Astrocyte of the cerebellum (primary cell): Measurements from ENCODE around the gene FOXN1.

ENCODE experiments used
- DNase-seq: peaks from one replicate; pipeline ENCODE4 v3.0.0-alpha.2; 2011; ENCODE audit warnings: low read depth
- H3K4me3 ChIP-seq: 2 replicates; pipeline ENCODE4 v1.5.1; 2011; ENCODE audit warnings: mild to moderate bottlenecking, low read depth, low read length, moderate library complexity
- in situ Hi-C: cut with HindIII; loops from 2 replicates; pipeline ENCODE4 v1.10.0; 2017; ENCODE audit warnings: low sequenced_read_pairs
- TF ChIP-seq, protein P1 (sequence below): IDR thresholded peaks from 2 replicates; pipeline ENCODE4 v1.5.1; 2012; ENCODE audit warnings: low read length, low read depth, moderate library complexity, mild to moderate bottlenecking; ENCODE audit errors: missing control alignments

The FOXN1 gene

GRCh38 chr17:28468781-28469180 is 37.4 kb upstream of the FOXN1 start:
- DNase-seq = no peak
- TF ChIP-seq, protein P1, sequence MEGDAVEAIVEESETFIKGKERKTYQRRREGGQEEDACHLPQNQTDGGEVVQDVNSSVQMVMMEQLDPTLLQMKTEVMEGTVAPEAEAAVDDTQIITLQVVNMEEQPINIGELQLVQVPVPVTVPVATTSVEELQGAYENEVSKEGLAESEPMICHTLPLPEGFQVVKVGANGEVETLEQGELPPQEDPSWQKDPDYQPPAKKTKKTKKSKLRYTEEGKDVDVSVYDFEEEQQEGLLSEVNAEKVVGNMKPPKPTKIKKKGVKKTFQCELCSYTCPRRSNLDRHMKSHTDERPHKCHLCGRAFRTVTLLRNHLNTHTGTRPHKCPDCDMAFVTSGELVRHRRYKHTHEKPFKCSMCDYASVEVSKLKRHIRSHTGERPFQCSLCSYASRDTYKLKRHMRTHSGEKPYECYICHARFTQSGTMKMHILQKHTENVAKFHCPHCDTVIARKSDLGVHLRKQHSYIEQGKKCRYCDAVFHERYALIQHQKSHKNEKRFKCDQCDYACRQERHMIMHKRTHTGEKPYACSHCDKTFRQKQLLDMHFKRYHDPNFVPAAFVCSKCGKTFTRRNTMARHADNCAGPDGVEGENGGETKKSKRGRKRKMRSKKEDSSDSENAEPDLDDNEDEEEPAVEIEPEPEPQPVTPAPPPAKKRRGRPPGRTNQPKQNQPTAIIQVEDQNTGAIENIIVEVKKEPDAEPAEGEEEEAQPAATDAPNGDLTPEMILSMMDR = no peak
- in situ Hi-C loops = no loop called here
- H3K4me3 ChIP-seq = no peak overlapping the region

DNA sequence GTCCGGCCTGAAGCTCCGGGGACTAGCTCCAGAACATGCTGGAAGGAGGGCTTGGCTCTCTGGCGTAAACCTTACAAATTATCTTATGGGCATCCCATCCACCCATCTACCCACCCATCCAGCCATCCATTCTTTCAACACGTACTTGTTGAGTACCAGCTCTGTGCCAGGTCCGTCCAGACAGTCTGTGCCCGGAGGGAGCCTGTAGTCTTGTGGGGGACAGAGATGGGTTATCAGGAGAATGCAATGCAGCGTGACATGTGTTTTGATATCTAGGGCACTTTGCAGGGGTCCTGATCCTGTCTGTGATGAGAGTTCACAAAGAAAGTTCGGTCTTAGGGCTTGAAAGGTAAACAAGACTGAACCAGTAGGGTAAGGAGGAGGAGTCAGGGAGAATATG is 36.8 kb upstream of the FOXN1 start:
- in situ Hi-C loops = no loop called here
- H3K4me3 ChIP-seq = no peak overlapping the region
- no peak for DNase-seq
- TF ChIP-seq, protein P1 = no peak

- TF ChIP-seq, protein P1 = no peak
- in situ Hi-C loops = no loop called here
- no peak for DNase-seq
- H3K4me3 ChIP-seq = no peak overlapping the region
Observed at GRCh38 chr17:28470266-28470913, 35.8 kb upstream of the FOXN1 start.

- TF ChIP-seq, protein P1 = no peak
- in situ Hi-C loops = no loop called here
- no peak for DNase-seq
Observed at GRCh38 chr17:28470914-28471366, 35.2 kb upstream of the FOXN1 start.

GRCh38 chr17:28471531-28472342 is 34.4 kb upstream of the FOXN1 start:
- DNase-seq = no peak
- TF ChIP-seq, protein P1 = no peak
- in situ Hi-C loops = no loop called here

More at GRCh38 chr17:28470914-28471366, 35.2 kb upstream of the FOXN1 start:
- H3K4me3 ChIP-seq = no peak overlapping the region

DNA sequence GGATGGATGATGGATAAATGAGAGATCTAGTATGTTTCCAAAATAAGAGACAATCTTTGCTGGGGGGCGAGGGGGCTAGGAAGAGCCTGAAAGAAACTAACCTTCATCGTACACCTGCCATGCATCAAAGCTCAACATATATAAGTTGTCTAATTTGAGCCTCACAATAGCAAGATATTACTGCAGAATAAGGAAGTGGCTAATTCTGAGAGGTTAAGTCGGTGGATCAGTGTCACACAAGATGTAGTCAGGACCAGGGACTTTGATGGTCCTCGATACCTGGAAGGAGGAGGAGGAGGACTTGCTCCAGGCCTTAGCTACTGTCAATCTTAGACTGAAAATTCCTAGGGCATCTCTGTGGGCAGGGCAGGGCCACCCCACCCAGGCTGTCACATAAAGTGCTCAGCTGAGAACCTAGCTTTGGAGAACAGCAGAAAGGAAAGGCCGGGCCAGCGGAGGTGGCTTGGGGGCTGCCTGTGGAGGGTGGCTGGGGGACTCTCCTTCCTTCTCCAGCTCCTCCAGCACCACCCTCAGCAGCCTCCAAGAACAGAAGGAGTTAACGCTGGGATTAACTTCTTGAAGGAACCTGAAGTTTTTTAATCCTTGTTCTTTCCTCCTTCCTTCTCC is 33.2 kb upstream of the FOXN1 start:
- DNase-seq = no peak
- H3K4me3 ChIP-seq = no peak overlapping the region
- in situ Hi-C loops = no loop called here
- TF ChIP-seq, protein P1 = no peak

More at GRCh38 chr17:28471531-28472342, 34.4 kb upstream of the FOXN1 start:
- H3K4me3 ChIP-seq = no peak overlapping the region
